MCF 10A (cell line): ENCODE measurements around the gene KCNH3. TPM values are rescaled to one million over a fixed set of nuclear protein-coding genes. Genes with fewer than 3 reads are reported as not detected.

ENCODE experiments used
- BruUV-seq: library from RNA; stranded (reverse); fragments of 400-500 nt; replicated peaks from 2 replicates; lab custom pipeline; 2021; lab: Mats Ljungman, UMichigan
- CTCF ChIA-PET: fragments of 300-600 bp; sonication (Branson Sonifier 250); formaldehyde crosslinking; extraction: SDS; loops from one replicate; lab custom pipeline; 2021; ENCODE audit warnings: antibody characterized with exemption, inconsistent platforms; lab: Yijun Ruan, JAX
- POLR2A ChIA-PET: fragments of 300-600, 350-650 bp; sonication (Branson Sonifier 250); formaldehyde crosslinking; extraction: SDS; loops from one replicate; lab custom pipeline; 2020; ENCODE audit warnings: antibody characterized with exemption, inconsistent platforms; lab: Yijun Ruan, JAX
- DNase-seq: peaks from one replicate; pipeline ENCODE4 v3.0.0-alpha.2; 2018; ENCODE audit not compliant: unreplicated experiment
- H3K27ac Mint-ChIP-seq: one replicate; pipeline ENCODE4 v1.8.0; 2022; ENCODE audit warnings: mild to moderate bottlenecking, low read depth, mixed read lengths; ENCODE audit not compliant: unreplicated experiment
- H3K27me3 Mint-ChIP-seq: one replicate; pipeline ENCODE4 v1.8.0; 2022; ENCODE audit warnings: mixed read lengths; ENCODE audit not compliant: insufficient read depth, unreplicated experiment
- H3K36me3 Mint-ChIP-seq: one replicate; pipeline ENCODE4 v1.8.0; 2022; ENCODE audit warnings: mild to moderate bottlenecking, moderate library complexity, mixed read lengths; ENCODE audit not compliant: insufficient read depth, unreplicated experiment
- H3K4me1 Mint-ChIP-seq: one replicate; pipeline ENCODE4 v1.8.0; 2022; ENCODE audit warnings: mixed read lengths; ENCODE audit not compliant: insufficient read depth, unreplicated experiment
- H3K4me3 Mint-ChIP-seq: one replicate; pipeline ENCODE4 v1.8.0; 2022; ENCODE audit warnings: mild to moderate bottlenecking, moderate library complexity, mixed read lengths; ENCODE audit not compliant: unreplicated experiment
- H3K9me3 Mint-ChIP-seq: one replicate; pipeline ENCODE4 v1.8.0; 2022; ENCODE audit warnings: mixed read lengths; ENCODE audit not compliant: unreplicated experiment
- intact Hi-C: fragments of 100-400 bp; cut with micrococcal nuclease; formaldehyde crosslinking; loops from 2 replicates; pipeline ENCODE4 v1.14.1; 2022
- total RNA-seq: library from RNA; stranded (reverse); gene quantifications from 2 replicates; pipeline ENCODE4 v1.2.3, GENCODE V29; 2022
- TF ChIP-seq, protein P1 (sequence below): fragments of 200-600 bp; IDR thresholded peaks from one replicate; pipeline ENCODE4 v1.8.0; 2022; ENCODE audit warnings: antibody characterized with exemption, mild to moderate bottlenecking; ENCODE audit not compliant: unreplicated experiment

The KCNH3 gene
- total RNA-seq, 1 experiment from 2014 or later: not detected

DNA sequence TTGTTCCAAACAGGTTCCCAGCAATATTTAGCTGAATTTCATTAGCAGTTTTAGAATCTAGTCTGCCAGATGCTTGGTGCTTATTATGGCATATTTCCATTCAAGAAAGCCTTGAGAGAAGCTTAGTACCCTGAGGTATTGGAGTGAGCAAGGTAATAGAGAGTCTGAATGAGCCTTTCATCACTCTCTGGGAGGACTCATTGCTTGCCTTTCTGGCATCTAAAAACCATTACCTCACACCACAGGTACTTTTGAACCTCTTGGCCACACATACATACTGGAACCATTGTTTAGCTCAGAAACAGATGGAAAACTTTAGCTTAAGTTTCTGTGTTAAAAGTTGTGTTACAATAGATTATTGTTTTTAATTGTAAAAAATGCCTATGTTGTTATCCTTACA is 27.4 kb upstream of the KCNH3 start:
- Mint-ChIP-seq H3K4me1 (peaks cover 15% of the 10 kb centered on the region), H3K27me3 (no peaks in the 10 kb centered on the region), H3K27ac (no peak overlapping the region), H3K36me3 (peaks cover 2% of the 10 kb centered on the region), H3K4me3 (no peak overlapping the region), H3K9me3 (no peaks in the 10 kb centered on the region)
- BruUV-seq: no TSS peak
- CTCF ChIA-PET: interaction anchor here (0.6 to 14.9 kb wide), 10 partner anchors 41 to 227 kb away, joined by 3 to 288 read pairs (median 6); partner anchors contain the start of genes DNAJC22 and SPATS2
- DNase-seq: no peak
- TF ChIP-seq, protein P1, sequence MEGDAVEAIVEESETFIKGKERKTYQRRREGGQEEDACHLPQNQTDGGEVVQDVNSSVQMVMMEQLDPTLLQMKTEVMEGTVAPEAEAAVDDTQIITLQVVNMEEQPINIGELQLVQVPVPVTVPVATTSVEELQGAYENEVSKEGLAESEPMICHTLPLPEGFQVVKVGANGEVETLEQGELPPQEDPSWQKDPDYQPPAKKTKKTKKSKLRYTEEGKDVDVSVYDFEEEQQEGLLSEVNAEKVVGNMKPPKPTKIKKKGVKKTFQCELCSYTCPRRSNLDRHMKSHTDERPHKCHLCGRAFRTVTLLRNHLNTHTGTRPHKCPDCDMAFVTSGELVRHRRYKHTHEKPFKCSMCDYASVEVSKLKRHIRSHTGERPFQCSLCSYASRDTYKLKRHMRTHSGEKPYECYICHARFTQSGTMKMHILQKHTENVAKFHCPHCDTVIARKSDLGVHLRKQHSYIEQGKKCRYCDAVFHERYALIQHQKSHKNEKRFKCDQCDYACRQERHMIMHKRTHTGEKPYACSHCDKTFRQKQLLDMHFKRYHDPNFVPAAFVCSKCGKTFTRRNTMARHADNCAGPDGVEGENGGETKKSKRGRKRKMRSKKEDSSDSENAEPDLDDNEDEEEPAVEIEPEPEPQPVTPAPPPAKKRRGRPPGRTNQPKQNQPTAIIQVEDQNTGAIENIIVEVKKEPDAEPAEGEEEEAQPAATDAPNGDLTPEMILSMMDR: no peak
- POLR2A ChIA-PET: interaction anchor here (0.9 to 2.1 kb wide), 2 partner anchors 145 to 153 kb away, joined by 5 to 8 read pairs; partner anchors contain the start of gene SPATS2
- intact Hi-C loops: no loop called here

DNA sequence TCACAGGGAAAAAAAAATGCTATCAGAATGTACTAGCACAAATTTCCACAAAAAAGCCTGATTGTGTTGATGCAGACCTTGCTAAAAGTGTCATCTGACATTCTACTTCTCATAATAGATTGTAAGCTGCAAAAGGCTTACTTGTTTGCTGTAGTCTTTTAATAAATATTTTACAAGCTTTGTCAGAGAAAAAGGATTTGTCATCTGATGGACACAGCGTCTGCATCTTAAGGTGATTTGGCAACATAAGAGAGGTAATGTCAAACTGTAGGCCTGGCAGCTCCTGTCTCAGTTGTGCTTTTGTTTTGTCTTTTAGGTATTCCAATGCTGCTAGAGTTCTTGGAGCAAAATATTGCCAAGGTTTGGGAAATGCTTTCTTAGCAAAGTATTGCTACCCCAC is 26.3 kb upstream of the KCNH3 start:
- CTCF ChIA-PET: interaction anchor here (0.6 to 14.9 kb wide), 13 partner anchors 9 to 260 kb away, joined by 3 to 288 read pairs (median 8); partner anchors contain the start of genes DNAJC22 and SPATS2
- H3K27ac Mint-ChIP-seq: no peak overlapping the region
- TF ChIP-seq, protein P1: no peak
- no peaks in the 10 kb centered on the region for H3K9me3 Mint-ChIP-seq
- H3K36me3 Mint-ChIP-seq: peaks cover 5% of the 10 kb centered on the region
- POLR2A ChIA-PET: interaction anchor here (0.7 to 1.5 kb wide), 7 partner anchors 21 to 248 kb away, joined by 3 to 10 read pairs (median 4); partner anchors contain the start of genes SPATS2 and TUBA1C
- no peak overlapping the region for H3K4me3 Mint-ChIP-seq
- no TSS peak for BruUV-seq
- H3K4me1 Mint-ChIP-seq: peaks cover 8% of the 10 kb centered on the region
- no peak for DNase-seq
- intact Hi-C loops: no loop called here
- H3K27me3 Mint-ChIP-seq: no peaks in the 10 kb centered on the region

DNA sequence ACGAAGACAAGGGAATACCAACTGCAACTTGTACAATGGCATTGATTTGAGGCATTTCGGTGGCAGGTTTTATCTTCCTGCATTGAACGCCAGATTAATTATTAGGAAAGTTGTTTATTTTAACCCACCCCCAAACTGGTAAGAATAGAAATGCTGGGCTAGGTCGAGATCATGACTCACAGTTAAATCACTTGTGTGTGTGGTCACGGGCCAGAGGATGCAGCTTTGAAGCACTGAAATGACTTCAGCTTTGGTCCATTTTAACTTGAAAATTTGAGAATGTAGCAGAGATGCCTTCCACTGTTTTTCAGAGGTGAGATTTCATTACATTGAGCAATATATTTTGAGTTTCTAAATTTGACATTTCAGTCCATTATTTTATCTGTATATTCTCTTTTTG is 23.6 kb upstream of the KCNH3 start:
- H3K27ac Mint-ChIP-seq: peak overlapping the region; percentile 49

More for the DNA sequence above, 23.6 kb upstream of the KCNH3 start:
- TF ChIP-seq, protein P1: no peak
- peaks cover 15% of the 10 kb centered on the region for H3K4me1 Mint-ChIP-seq
- no TSS peak for BruUV-seq
- no peaks in the 10 kb centered on the region for H3K9me3 Mint-ChIP-seq
- H3K36me3 Mint-ChIP-seq: peaks cover 5% of the 10 kb centered on the region
- ChIA-PET POLR2A (interaction anchor here (0.9 to 3.8 kb wide), 6 partner anchors 24 to 157 kb away, joined by 3 to 45 read pairs (median 10); partner anchors contain the start of genes PRPF40B and SPATS2), CTCF (interaction anchor here (0.6 to 14.9 kb wide), 14 partner anchors 9 to 227 kb away, joined by 3 to 288 read pairs (median 8); partner anchors contain the start of genes C1QL4 and DNAJC22)
- H3K27me3 Mint-ChIP-seq: no peaks in the 10 kb centered on the region
- DNase-seq: peak; percentile 69
- H3K4me3 Mint-ChIP-seq: no peak overlapping the region
- intact Hi-C loops: loop anchor here (2.0 kb wide), 1 partner anchor 66 kb away; no protein-coding TSS in a partner anchor
